ENCODE data around the gene PPP1R12C. TPM values are rescaled to one million over a fixed set of nuclear protein-coding genes. Genes with fewer than 3 reads are reported as not detected.

The PPP1R12C gene
- total RNA-seq, 1 experiment from 2014 or later = 110 TPM

GRCh38 chr19:55165952-55166529 is 48.6 kb upstream of the PPP1R12C start:
- Histone ChIP-seq H3K27ac (no peak overlapping the region), H3K9me3 (ENCODE audit: insufficient read depth, low read depth) (no peaks in the 10 kb centered on the region), H3K9me2 (ENCODE audit: insufficient read depth) (no peaks in the 10 kb centered on the region), H4K20me1 (ENCODE audit: insufficient read depth) (no peaks in the 10 kb centered on the region), H3F3A (ENCODE audit: insufficient read depth, low read depth) (peaks cover 22% of the 10 kb centered on the region), H3K27me3 (ENCODE audit: insufficient read depth, low read depth) (no peaks in the 10 kb centered on the region), H3K4me1 (replicated peaks; ENCODE audit: insufficient read depth) (peaks cover 13% of the 10 kb centered on the region), H3K79me2 (ENCODE audit: low read depth) (no peaks in the 10 kb centered on the region), H2AFZ (peak overlapping the region; percentile 93), H3K4me3 (peak overlapping the region; percentile 70), H3K4me2 (peak overlapping the region; percentile 78), H3K36me3 (ENCODE audit: low read depth) (no peaks in the 10 kb centered on the region)
- no peak for TF ChIP-seq EZH2 (IDR thresholded peaks at IDR 0.05; ENCODE audit: low read depth)
- peak; percentile 85 for TF ChIP-seq CTCF (conservative IDR thresholded peaks at IDR 0.05)
- CTCF ChIA-PET = interaction anchor here (0.5 to 2.3 kb wide), 8 partner anchors 19 to 689 kb away, joined by 3 to 16 read pairs (median 6); no protein-coding TSS in a partner anchor
- TSS peak; percentile 63 for BruUV-seq (replicated peaks)
- POLR2A ChIA-PET (ENCODE audit: unreplicated experiment) = interaction anchor here (0.6 to 1.4 kb wide), 7 partner anchors 10 to 473 kb away, joined by 3 to 14 read pairs (median 5); partner anchors contain the start of genes HSPBP1 and PPP6R1
- peak; percentile 82 to 89 for DNase-seq
- intact Hi-C loops (cut with micrococcal nuclease; ENCODE audit: unreplicated experiment) = loop anchor here (1.0 to 10.0 kb wide), 9 partner anchors 23 to 491 kb away; partner anchors contain the start of genes FIZ1, KMT5C, PPP1R12C and RPL28

DNA sequence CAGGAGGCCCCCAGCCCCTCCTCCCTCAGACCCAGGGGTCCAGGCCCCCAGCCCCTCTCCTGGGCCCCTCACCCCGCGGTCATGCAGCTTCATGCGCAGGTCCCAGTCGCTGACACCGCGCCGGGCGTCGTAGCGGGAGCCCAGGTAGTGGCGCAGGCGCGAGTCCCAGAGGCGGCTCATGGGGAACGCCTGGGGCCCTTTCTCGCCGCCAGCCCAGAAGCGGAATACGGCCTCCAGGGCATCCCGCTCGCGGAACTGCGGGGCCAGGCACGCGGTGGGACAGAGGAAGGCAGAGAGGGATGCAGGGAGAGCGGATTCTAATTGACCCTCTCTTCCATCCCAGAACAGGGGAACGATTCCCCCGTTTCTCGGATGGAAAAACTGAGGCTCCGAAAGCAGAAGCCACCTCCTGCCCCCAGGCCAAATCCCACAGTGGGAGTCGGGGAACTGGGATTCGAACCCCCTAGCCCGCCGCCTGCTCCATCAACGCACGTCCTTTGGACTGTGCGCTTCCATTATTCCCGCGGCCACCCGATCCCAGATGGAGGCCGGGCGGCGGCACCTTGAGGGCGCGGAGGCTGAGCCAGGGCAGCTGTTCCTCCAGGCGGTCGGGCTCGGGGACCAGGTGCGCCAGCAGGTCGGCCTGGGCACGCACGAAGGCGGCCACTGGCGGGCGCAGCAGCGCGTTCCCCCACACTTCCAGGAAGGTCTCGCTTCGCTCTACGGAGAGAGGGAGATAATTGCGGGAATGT is 44.3 kb upstream of the PPP1R12C start:
- H3K9me2 ChIP-seq (ENCODE audit: insufficient read depth) = no peaks in the 10 kb centered on the region
- no TSS peak for BruUV-seq (replicated peaks)
- H4K20me1 ChIP-seq (ENCODE audit: insufficient read depth) = no peaks in the 10 kb centered on the region
- H3K9me3 ChIP-seq (ENCODE audit: insufficient read depth, low read depth) = no peaks in the 10 kb centered on the region
- H3K4me3 ChIP-seq = no peak overlapping the region
- no peak overlapping the region for H3K4me2 ChIP-seq
- TF ChIP-seq CTCF (conservative IDR thresholded peaks at IDR 0.05) = no peak
- no peak for TF ChIP-seq EZH2 (IDR thresholded peaks at IDR 0.05; ENCODE audit: low read depth)
- no peaks in the 10 kb centered on the region for H3K27me3 ChIP-seq (ENCODE audit: insufficient read depth, low read depth)
- H3K27ac ChIP-seq = no peak overlapping the region
- H3K4me1 ChIP-seq (replicated peaks; ENCODE audit: insufficient read depth) = peaks cover 26% of the 10 kb centered on the region
- no peak for DNase-seq
- POLR2A ChIA-PET (ENCODE audit: unreplicated experiment) = no interaction called here
- no peak overlapping the region for H2AFZ ChIP-seq
- intact Hi-C loops (cut with micrococcal nuclease; ENCODE audit: unreplicated experiment) = loop anchor here (10.0 kb wide), 2 partner anchors 223 to 487 kb away; partner anchors contain the start of genes RPL28 and TMEM238
- CTCF ChIA-PET = no interaction called here
- H3K36me3 ChIP-seq (ENCODE audit: low read depth) = no peaks in the 10 kb centered on the region
- peaks cover 34% of the 10 kb centered on the region for H3F3A ChIP-seq (ENCODE audit: insufficient read depth, low read depth)
- no peaks in the 10 kb centered on the region for H3K79me2 ChIP-seq (ENCODE audit: low read depth)

DNA sequence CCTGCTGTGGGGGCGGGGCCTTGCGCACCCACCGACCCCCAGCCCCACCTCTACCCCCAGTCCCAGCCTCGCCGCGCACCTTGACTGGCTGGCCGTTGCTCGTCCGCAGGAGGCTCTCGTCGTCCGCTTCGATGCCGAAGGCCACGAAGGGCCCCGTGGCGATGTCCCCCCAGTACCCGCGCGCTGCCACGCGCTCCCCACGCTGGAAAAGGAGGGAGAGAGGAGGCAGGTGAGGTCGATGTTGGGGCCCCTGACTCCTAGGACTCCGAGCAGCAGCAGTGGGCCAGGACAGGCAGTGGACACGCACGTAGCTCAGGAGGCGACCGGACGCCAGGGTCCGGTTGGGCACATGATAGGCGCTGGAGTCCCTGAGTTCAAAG is 43.5 kb upstream of the PPP1R12C start:
- Histone ChIP-seq H3K9me3 (ENCODE audit: insufficient read depth, low read depth) (no peaks in the 10 kb centered on the region), H3K4me2 (no peak overlapping the region), H3K36me3 (ENCODE audit: low read depth) (no peaks in the 10 kb centered on the region), H2AFZ (no peak overlapping the region), H3K79me2 (ENCODE audit: low read depth) (no peaks in the 10 kb centered on the region), H3K4me1 (replicated peaks; ENCODE audit: insufficient read depth) (peaks cover 26% of the 10 kb centered on the region), H3K9me2 (ENCODE audit: insufficient read depth) (no peaks in the 10 kb centered on the region), H3F3A (ENCODE audit: insufficient read depth, low read depth) (peaks cover 34% of the 10 kb centered on the region), H3K4me3 (no peak overlapping the region), H4K20me1 (ENCODE audit: insufficient read depth) (no peaks in the 10 kb centered on the region), H3K27me3 (ENCODE audit: insufficient read depth, low read depth) (no peaks in the 10 kb centered on the region), H3K27ac (no peak overlapping the region)
- ChIA-PET POLR2A (ENCODE audit: unreplicated experiment) (interaction anchor here (0.5 kb wide), 1 partner anchor 10 kb away, joined by 3 read pairs; no protein-coding TSS in a partner anchor), CTCF (interaction anchor here (0.6 to 3.5 kb wide), 9 partner anchors 14 to 1243 kb away, joined by 3 to 47 read pairs (median 5); partner anchors contain the start of gene TMEM238)
- no peak for DNase-seq
- intact Hi-C loops (cut with micrococcal nuclease; ENCODE audit: unreplicated experiment) = loop anchor here (1.0 to 10.0 kb wide), 4 partner anchors 15 to 486 kb away; partner anchors contain the start of genes RPL28 and TMEM238
- BruUV-seq (replicated peaks) = no TSS peak
- no peak for TF ChIP-seq EZH2 (IDR thresholded peaks at IDR 0.05; ENCODE audit: low read depth)
- no peak for TF ChIP-seq CTCF (conservative IDR thresholded peaks at IDR 0.05)

All from PC-9 (cell line).